H1 (cell line): ENCODE measurements around the gene SLC13A3.
A peak's percentile ranks its signal among the peaks of the same experiment; 100 is the strongest.

ENCODE experiments used
- ATF2 ChIP-seq: IDR thresholded peaks from 2 replicates; pipeline ENCODE4 v1.6.1; 2012; ENCODE audit warnings: low read length, inconsistent platforms
- CHD2 ChIP-seq: IDR thresholded peaks from 2 replicates; pipeline ENCODE4 v1.6.1; 2012; ENCODE audit warnings: low read length, improper control_type of control experiment
- EP300 ChIP-seq, 2 experiments: IDR thresholded peaks; 1 replicate in 1 of 2; 2 replicates in 1 of 2; pipeline ENCODE4 v1.6.1; 2011 to 2012; ENCODE audit warnings: low read depth in 2 of 2, low read length in 2 of 2, mild to moderate bottlenecking in 2 of 2, borderline replicate concordance in 1 of 2, inconsistent platforms in 1 of 2, moderate library complexity in 1 of 2
- EZH2 ChIP-seq: fragments of 200-600 bp; sonication (generic); IDR thresholded peaks from 2 replicates; pipeline ENCODE4 v1.7.1; 2012; ENCODE audit warnings: low read depth, mild to moderate bottlenecking, moderate library complexity, low read length, inconsistent platforms; ENCODE audit not compliant: severe bottlenecking
- HDAC2 ChIP-seq, 2 experiments: fragments of 300-600 bp in 1 of 2; sonication (generic) in 1 of 2; IDR thresholded peaks; 2 replicates each; pipeline ENCODE4 v1.6.1; 2011 to 2012; ENCODE audit warnings: low read depth in 2 of 2, low read length in 2 of 2, mild to moderate bottlenecking in 2 of 2, moderate library complexity in 2 of 2, borderline replicate concordance in 1 of 2, inconsistent platforms in 1 of 2
- PHF8 ChIP-seq: fragments of 200-600 bp; sonication (generic); conservative IDR thresholded peaks from 2 replicates; pipeline ENCODE4 v1.7.1; 2012; ENCODE audit warnings: low read depth, mild to moderate bottlenecking, inconsistent platforms, low read length, moderate library complexity
- POLR2A ChIP-seq, 2 experiments: IDR thresholded peaks; 1 replicate in 1 of 2; 2 replicates in 1 of 2; pipeline ENCODE4 v1.6.1; 2011; ENCODE audit warnings: low read depth in 2 of 2, low read length in 2 of 2, mild to moderate bottlenecking in 2 of 2; ENCODE audit errors: control extremely low read depth in 1 of 2
- POLR2AphosphoS5 ChIP-seq: IDR thresholded peaks from 2 replicates; pipeline ENCODE4 v1.6.1; 2011; ENCODE audit warnings: low read depth, low read length
- RFX5 ChIP-seq: IDR thresholded peaks from 2 replicates; pipeline ENCODE4 v1.6.1; 2011; ENCODE audit warnings: low read depth, low read length, improper control_type of control experiment, borderline replicate concordance
- SIX5 ChIP-seq: IDR thresholded peaks from 2 replicates; pipeline ENCODE4 v1.6.1; 2011; ENCODE audit warnings: mild to moderate bottlenecking, low read depth, low read length
- SP2 ChIP-seq: IDR thresholded peaks from 2 replicates; pipeline ENCODE4 v1.6.1; 2012; ENCODE audit warnings: mild to moderate bottlenecking, low read length, inconsistent platforms
- SRF ChIP-seq: IDR thresholded peaks from 2 replicates; pipeline ENCODE4 v1.6.1; 2011; ENCODE audit warnings: mild to moderate bottlenecking, low read depth, low read length, moderate library complexity
- TF ChIP-seq, protein P1 (sequence below), 3 experiments: IDR thresholded peaks; 1 replicate in 2 of 3; 2 replicates in 1 of 3; pipeline versions ENCODE4 v1.5.1 to v1.6.1; 2011; ENCODE audit warnings: low read length in 3 of 3, mild to moderate bottlenecking in 3 of 3, inconsistent platforms in 2 of 3, low read depth in 1 of 3, moderate library complexity in 1 of 3; ENCODE audit not compliant: insufficient read depth in 1 of 3; ENCODE audit errors: control extremely low read depth in 1 of 3
- TF ChIP-seq, protein P2 (sequence below): IDR thresholded peaks from 2 replicates; pipeline ENCODE4 v1.6.1; 2011; ENCODE audit warnings: low read depth, mild to moderate bottlenecking, low read length; ENCODE audit not compliant: insufficient read depth

GRCh38 chr20:46651091-46651962 lies at the start of gene SLC13A3:
- TF ChIP-seq, protein P1, sequence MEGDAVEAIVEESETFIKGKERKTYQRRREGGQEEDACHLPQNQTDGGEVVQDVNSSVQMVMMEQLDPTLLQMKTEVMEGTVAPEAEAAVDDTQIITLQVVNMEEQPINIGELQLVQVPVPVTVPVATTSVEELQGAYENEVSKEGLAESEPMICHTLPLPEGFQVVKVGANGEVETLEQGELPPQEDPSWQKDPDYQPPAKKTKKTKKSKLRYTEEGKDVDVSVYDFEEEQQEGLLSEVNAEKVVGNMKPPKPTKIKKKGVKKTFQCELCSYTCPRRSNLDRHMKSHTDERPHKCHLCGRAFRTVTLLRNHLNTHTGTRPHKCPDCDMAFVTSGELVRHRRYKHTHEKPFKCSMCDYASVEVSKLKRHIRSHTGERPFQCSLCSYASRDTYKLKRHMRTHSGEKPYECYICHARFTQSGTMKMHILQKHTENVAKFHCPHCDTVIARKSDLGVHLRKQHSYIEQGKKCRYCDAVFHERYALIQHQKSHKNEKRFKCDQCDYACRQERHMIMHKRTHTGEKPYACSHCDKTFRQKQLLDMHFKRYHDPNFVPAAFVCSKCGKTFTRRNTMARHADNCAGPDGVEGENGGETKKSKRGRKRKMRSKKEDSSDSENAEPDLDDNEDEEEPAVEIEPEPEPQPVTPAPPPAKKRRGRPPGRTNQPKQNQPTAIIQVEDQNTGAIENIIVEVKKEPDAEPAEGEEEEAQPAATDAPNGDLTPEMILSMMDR (IDR thresholded peaks at IDR 0.05; ENCODE audit: control extremely low read depth in 1 of 3, insufficient read depth in 1 of 3, low read depth in 1 of 3, low read length in 3 of 3) = peak; percentile 20 to 23 (median 21); a peak in 3 of 4 replicates
- TF ChIP-seq SRF = no peak
- TF ChIP-seq POLR2AphosphoS5 = 0 out of 2 replicates have a peak, but pooled peaks have one; percentile 56
- TF ChIP-seq SIX5 = no peak
- TF ChIP-seq ATF2 = no peak
- no peak for TF ChIP-seq PHF8
- no peak for TF ChIP-seq RFX5
- no peak for TF ChIP-seq EZH2
- TF ChIP-seq HDAC2 (IDR thresholded peaks at IDR 0.05; ENCODE audit: borderline replicate concordance in 1 of 2, low read depth in 2 of 2, low read length in 2 of 2) = no peak
- TF ChIP-seq POLR2A (IDR thresholded peaks at IDR 0.05; ENCODE audit: control extremely low read depth in 1 of 2, low read depth in 2 of 2, low read length in 2 of 2) = peak in 1 of 2 experiments; percentile 70; a peak in 2 of 3 replicates
- no peak for TF ChIP-seq EP300 (IDR thresholded peaks at IDR 0.05; ENCODE audit: borderline replicate concordance in 1 of 2, low read depth in 2 of 2, low read length in 2 of 2)
- TF ChIP-seq SP2 = no peak
- TF ChIP-seq, protein P2, sequence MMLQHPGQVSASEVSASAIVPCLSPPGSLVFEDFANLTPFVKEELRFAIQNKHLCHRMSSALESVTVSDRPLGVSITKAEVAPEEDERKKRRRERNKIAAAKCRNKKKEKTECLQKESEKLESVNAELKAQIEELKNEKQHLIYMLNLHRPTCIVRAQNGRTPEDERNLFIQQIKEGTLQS = no peak
- TF ChIP-seq CHD2 = no peak
